Measurements from ENCODE around the gene LRRC3.

Gene LRRC3

GRCh38 chr21:44449473-44450363, 5.6 kb upstream of the LRRC3 start:
- H3K27ac ChIP-seq, result no peak overlapping the region
- TF ChIP-seq CTCF (conservative IDR thresholded peaks at IDR 0.05), result no peak

GRCh38 chr21:44450402-44450801, 4.9 kb upstream of the LRRC3 start:
- H3K27ac ChIP-seq, result no peak overlapping the region
- no peak for TF ChIP-seq CTCF (conservative IDR thresholded peaks at IDR 0.05)

- no peak for TF ChIP-seq CTCF (conservative IDR thresholded peaks at IDR 0.05)
- no peak overlapping the region for H3K27ac ChIP-seq
Measured at GRCh38 chr21:44450999-44451398, 4.3 kb upstream of the LRRC3 start.

GRCh38 chr21:44453120-44453519, 2.2 kb upstream of the LRRC3 start:
- H3K27ac ChIP-seq, result no peak overlapping the region
- no peak for TF ChIP-seq CTCF (conservative IDR thresholded peaks at IDR 0.05)

GRCh38 chr21:44454058-44454457, 1.3 kb upstream of the LRRC3 start:
- H3K27ac ChIP-seq, result no peak overlapping the region
- no peak for TF ChIP-seq CTCF (conservative IDR thresholded peaks at IDR 0.05)

GRCh38 chr21:44455524-44456213, 359 bp downstream of the LRRC3 start:
- H3K27ac ChIP-seq, result peak overlapping the region; percentile 67
- TF ChIP-seq CTCF (conservative IDR thresholded peaks at IDR 0.05), result peak; percentile 83

GRCh38 chr21:44456214-44456914, 1.1 kb downstream of the LRRC3 start:
- peak overlapping the region; percentile 67 for H3K27ac ChIP-seq
- peak; percentile 45 for TF ChIP-seq CTCF (conservative IDR thresholded peaks at IDR 0.05)
